A673 (cell line): ENCODE measurements around the gene FOXD3. TPM values are rescaled to one million over a fixed set of nuclear protein-coding genes. Genes with fewer than 3 reads are reported as not detected.

Source experiments
- BruUV-seq: library from RNA; stranded (reverse); fragments of 400-500 nt; replicated peaks from 2 replicates; lab custom pipeline; 2021; lab: Mats Ljungman, UMichigan
- CTCF ChIA-PET: fragments of 300-600 bp; sonication (Branson Sonifier 250); formaldehyde crosslinking; loops from one replicate; lab custom pipeline; 2022; ENCODE audit warnings: antibody characterized with exemption; lab: Charles Lee
- POLR2A ChIA-PET: fragments of 300-600 bp; sonication (Branson Sonifier 250); formaldehyde crosslinking; loops from one replicate; lab custom pipeline; 2022; ENCODE audit warnings: antibody characterized with exemption; ENCODE audit not compliant: low non-redundant PET; lab: Charles Lee
- DNase-seq: peaks from one replicate; pipeline ENCODE4 v3.0.0-alpha.2; 2015; ENCODE audit warnings: low spot score
- H3K27ac ChIP-seq: fragments of 200-600 bp; sonication (generic); 2 replicates; pipeline ENCODE4 v1.5.1; 2016; ENCODE audit warnings: mixed run types, low read depth, mild to moderate bottlenecking, mixed read lengths, antibody characterized with exemption, low read length; ENCODE audit not compliant: poor library complexity, severe bottlenecking
- H3K27me3 ChIP-seq: fragments of 200-600 bp; sonication (generic); replicated peaks from 2 replicates; pipeline ENCODE4 v1.6.1; 2017; ENCODE audit warnings: mixed run types, low read depth, mild to moderate bottlenecking, mixed read lengths, antibody characterized with exemption, low read length; ENCODE audit not compliant: insufficient read depth, poor library complexity
- H3K36me3 ChIP-seq: fragments of 200-600 bp; sonication (generic); 2 replicates; pipeline ENCODE4 v1.6.1; 2016; ENCODE audit warnings: mixed run types, mild to moderate bottlenecking, mixed read lengths, antibody characterized with exemption, low read length; ENCODE audit not compliant: insufficient read depth, poor library complexity, severe bottlenecking
- H3K4me1 ChIP-seq: fragments of 200-600 bp; sonication (generic); 2 replicates; pipeline ENCODE4 v1.6.1; 2017; ENCODE audit warnings: mixed run types, mild to moderate bottlenecking, mixed read lengths, antibody characterized with exemption, low read length; ENCODE audit not compliant: insufficient read depth, poor library complexity, severe bottlenecking
- H3K4me3 ChIP-seq: fragments of 200-600 bp; sonication (generic); 2 replicates; pipeline ENCODE4 v1.5.1; 2016; ENCODE audit warnings: low read depth, mixed run types, mild to moderate bottlenecking, mixed read lengths, low read length; ENCODE audit not compliant: poor library complexity, severe bottlenecking
- H3K9me3 ChIP-seq: fragments of 200-600 bp; sonication (generic); 2 replicates; pipeline ENCODE4 v1.6.1; 2016; ENCODE audit warnings: mixed run types, low read depth, mild to moderate bottlenecking, mixed read lengths, antibody characterized with exemption, low read length; ENCODE audit not compliant: poor library complexity, severe bottlenecking
- EZH2 ChIP-seq: fragments of 200-600 bp; sonication (generic); IDR thresholded peaks from 2 replicates; pipeline ENCODE4 v1.6.1; 2017; ENCODE audit warnings: borderline replicate concordance, low read depth, mild to moderate bottlenecking, mixed read lengths, antibody characterized with exemption, low read length; ENCODE audit not compliant: poor library complexity, severe bottlenecking
- intact Hi-C: fragments of 100-400 bp; cut with micrococcal nuclease; formaldehyde crosslinking; loops from one replicate; pipeline ENCODE4 v1.10.0; 2022; ENCODE audit not compliant: unreplicated experiment
- total RNA-seq: library from RNA; stranded (reverse); gene quantifications from 2 replicates; pipeline ENCODE4 v1.2.3, GENCODE V29; 2021
- TF ChIP-seq, protein P1 (sequence below): fragments of 300-800, 200-600 bp; sonication (generic); conservative IDR thresholded peaks from 2 replicates; pipeline ENCODE4 v1.5.1; 2017; ENCODE audit warnings: low read depth, mild to moderate bottlenecking, antibody characterized with exemption, low read length, moderate library complexity, mixed read lengths

The FOXD3 gene
- total RNA-seq, 1 experiment from 2014 or later, result 4.7 TPM

DNA sequence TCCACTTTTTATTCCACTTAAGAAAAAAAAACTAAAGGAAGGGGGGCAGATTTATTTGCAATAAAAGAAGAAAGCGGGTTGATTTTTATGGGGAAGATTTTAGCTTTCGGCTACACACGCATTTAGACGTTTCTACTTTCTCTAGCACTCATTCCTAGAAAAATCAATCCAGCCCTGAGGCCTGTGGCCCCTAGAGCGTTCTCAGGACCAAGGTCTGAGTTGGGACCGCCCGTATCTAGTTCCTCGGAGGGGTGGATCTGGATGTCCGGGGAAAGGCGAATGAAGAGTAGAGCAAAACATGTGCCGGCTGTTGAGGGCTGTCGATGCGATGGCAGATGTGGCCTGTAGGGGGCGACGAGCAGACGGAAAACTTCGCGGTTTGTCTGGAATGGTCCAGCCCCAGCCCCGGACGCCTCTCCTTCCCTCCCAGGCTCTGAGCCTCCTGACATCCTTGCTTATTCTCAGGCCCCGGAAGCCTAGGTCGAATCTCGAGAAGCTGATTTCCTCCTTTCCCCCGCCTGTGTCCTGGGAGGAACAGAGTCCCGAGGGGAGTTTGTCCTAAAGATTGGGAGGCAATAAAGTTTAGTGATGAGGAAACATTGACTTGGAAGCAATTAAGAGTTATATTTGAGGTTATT, 5.2 kb downstream of the FOXD3 start:
- ChIA-PET POLR2A (interaction anchor here (0.6 kb wide), 1 partner anchor 486 kb away, joined by 10 read pairs; no protein-coding TSS in a partner anchor), CTCF (no interaction called here)
- no peaks in the 10 kb centered on the region for H3K9me3 ChIP-seq
- H3K36me3 ChIP-seq, result no peaks in the 10 kb centered on the region
- no peaks in the 10 kb centered on the region for H3K4me1 ChIP-seq
- no peak for TF ChIP-seq EZH2
- TF ChIP-seq, protein P1, sequence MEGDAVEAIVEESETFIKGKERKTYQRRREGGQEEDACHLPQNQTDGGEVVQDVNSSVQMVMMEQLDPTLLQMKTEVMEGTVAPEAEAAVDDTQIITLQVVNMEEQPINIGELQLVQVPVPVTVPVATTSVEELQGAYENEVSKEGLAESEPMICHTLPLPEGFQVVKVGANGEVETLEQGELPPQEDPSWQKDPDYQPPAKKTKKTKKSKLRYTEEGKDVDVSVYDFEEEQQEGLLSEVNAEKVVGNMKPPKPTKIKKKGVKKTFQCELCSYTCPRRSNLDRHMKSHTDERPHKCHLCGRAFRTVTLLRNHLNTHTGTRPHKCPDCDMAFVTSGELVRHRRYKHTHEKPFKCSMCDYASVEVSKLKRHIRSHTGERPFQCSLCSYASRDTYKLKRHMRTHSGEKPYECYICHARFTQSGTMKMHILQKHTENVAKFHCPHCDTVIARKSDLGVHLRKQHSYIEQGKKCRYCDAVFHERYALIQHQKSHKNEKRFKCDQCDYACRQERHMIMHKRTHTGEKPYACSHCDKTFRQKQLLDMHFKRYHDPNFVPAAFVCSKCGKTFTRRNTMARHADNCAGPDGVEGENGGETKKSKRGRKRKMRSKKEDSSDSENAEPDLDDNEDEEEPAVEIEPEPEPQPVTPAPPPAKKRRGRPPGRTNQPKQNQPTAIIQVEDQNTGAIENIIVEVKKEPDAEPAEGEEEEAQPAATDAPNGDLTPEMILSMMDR, result peak; percentile 92
- no peaks in the 10 kb centered on the region for H3K27me3 ChIP-seq
- DNase-seq, result peak; percentile 84
- intact Hi-C loops, result loop anchor here (5.0 to 10.0 kb wide), 2 partner anchors 115 to 207 kb away; no protein-coding TSS in a partner anchor
- no TSS peak for BruUV-seq
- no peak overlapping the region for H3K27ac ChIP-seq
- no peak overlapping the region for H3K4me3 ChIP-seq

DNA sequence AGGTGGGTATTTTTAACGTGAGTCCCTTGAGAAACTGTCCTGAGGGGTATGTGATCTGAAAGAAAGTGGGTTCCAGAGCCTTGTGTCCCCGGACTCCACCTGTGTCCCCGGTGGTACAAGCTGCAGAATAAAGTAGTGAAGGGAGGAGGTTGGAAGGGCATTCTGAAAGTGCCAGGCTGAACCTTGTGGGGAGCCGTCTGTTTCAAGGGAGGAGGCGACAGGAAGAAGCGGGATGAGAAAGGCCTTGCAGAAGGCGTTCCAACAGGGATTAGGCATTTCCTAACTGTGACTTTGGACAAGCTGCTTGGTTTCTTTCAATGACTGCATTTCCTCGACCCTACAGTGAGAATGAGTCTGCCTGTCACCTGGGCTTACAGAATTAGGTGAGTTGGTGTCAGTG, 5.8 kb downstream of the FOXD3 start:
- ChIA-PET POLR2A (no interaction called here), CTCF (no interaction called here)
- no peaks in the 10 kb centered on the region for H3K4me1 ChIP-seq
- TF ChIP-seq, protein P1, result no peak
- TF ChIP-seq EZH2, result no peak
- intact Hi-C loops, result loop anchor here (5.0 to 10.0 kb wide), 2 partner anchors 114 to 207 kb away; no protein-coding TSS in a partner anchor
- H3K27me3 ChIP-seq, result no peaks in the 10 kb centered on the region
- DNase-seq, result no peak
- no peaks in the 10 kb centered on the region for H3K36me3 ChIP-seq
- H3K4me3 ChIP-seq, result no peak overlapping the region
- H3K9me3 ChIP-seq, result no peaks in the 10 kb centered on the region
- BruUV-seq, result no TSS peak
- H3K27ac ChIP-seq, result no peak overlapping the region

DNA sequence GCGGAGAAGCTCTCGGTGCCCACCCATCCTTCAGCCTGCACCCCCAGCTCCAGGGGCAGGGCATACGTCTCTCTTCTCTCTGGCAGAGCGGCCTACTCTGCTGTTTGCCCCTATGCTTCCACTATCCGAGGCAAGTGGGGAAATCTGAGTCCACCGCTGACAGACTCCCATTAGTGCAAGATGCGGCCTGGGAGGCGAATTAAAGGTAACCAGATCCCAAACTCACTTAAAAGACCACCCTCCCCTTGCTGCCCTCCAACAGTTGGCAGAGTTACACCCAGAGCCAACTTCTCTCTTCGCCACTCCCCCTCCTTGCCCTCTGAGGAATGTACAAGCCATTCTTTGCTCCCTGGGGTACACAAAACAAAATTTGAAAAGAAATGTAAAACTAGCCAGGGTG, 6.4 kb downstream of the FOXD3 start:
- TF ChIP-seq, protein P1, result no peak
- TF ChIP-seq EZH2, result no peak

More for the DNA sequence above, 6.4 kb downstream of the FOXD3 start:
- Histone ChIP-seq H3K4me1 (no peaks in the 10 kb centered on the region), H3K27ac (no peak overlapping the region), H3K27me3 (no peaks in the 10 kb centered on the region), H3K9me3 (no peaks in the 10 kb centered on the region), H3K36me3 (no peaks in the 10 kb centered on the region), H3K4me3 (no peak overlapping the region)
- CTCF ChIA-PET, result no interaction called here
- POLR2A ChIA-PET, result no interaction called here
- BruUV-seq, result no TSS peak
- intact Hi-C loops, result loop anchor here (5.0 to 10.0 kb wide), 2 partner anchors 114 to 206 kb away; no protein-coding TSS in a partner anchor
- no peak for DNase-seq
